Left colon (tissue), 2 donors: ENCODE results near the gene BMF. TPM values are rescaled to one million over a fixed set of nuclear protein-coding genes. Genes with fewer than 3 reads are reported as not detected.
"Not testable (repeated sequence)": the region's sequence is repeated elsewhere in the genome, so short reads cannot be mapped to it uniquely, and the experiment has no call there.

Experiments
- ATAC-seq: fragments of 200-7000 bp; cut with Tn5 transposase; one replicate; pipeline ENCODE4 v1.9.1; 2020; ENCODE audit warnings: mild to moderate bottlenecking, moderate library complexity
- DNase-seq, 2 donors: peaks; one replicate each; pipeline ENCODE4 v3.0.0-alpha.2; 2020
- intact Hi-C, 2 donors: fragments of 100-400 bp; cut with DNase I in 1 of 2; cut with micrococcal nuclease in 1 of 2; formaldehyde crosslinking; loops; one replicate each; pipeline versions ENCODE4 v1.11.2 to v1.14.0; 2022; cut with DNase I, micrococcal nuclease
- total RNA-seq, 2 donors: library from RNA; stranded (reverse); fragmentation: NEBNext Ultra II Directional; extraction: Animal tissue kit (Norgen Biotek cat#: 25700); gene quantifications; one replicate each; pipeline ENCODE4 v1.2.1, GENCODE V29; 2021
- donor health status: DM: no; HTN: no; CAD: no.
- donor health status: DM: yes; HTN: yes; CAD: no.

BMF gene
- total RNA-seq, 2 donors from 2014 or later = 7.0 to 25.4 TPM

DNA sequence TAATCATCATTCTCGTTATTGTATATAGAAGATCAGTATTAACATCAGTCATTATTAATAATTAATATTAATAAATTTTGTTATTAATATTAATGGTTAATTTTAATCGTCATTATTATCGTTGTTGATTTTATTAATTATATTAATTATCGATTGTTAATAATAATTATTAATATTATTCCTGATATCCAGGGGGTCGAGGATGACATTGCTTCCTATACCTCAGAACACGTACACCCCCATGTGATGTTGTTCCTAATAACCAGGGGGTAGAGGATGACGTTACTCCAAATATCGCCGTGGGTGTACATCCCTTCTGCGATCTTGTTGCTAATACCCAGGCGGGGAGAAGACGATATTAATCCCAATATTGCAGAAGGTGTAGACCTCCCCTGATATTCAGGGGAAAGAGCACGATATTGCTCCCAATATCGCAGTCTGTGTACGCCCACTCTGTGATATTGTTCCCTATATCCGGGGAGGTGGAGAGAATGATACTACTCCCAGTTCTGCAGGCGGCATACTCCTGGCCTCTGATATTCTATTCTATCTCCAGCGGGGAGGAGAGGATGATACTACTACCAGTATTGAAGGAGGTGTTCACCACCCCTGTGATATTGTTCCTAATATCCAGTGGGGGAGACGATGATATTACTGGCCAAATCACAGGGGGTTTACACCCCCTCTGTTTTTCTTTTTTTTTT is 22.3 kb upstream of the BMF start:
- ATAC-seq = peak; percentile 28
- intact Hi-C loops = no loop called here
- DNase-seq = no peak

DNA sequence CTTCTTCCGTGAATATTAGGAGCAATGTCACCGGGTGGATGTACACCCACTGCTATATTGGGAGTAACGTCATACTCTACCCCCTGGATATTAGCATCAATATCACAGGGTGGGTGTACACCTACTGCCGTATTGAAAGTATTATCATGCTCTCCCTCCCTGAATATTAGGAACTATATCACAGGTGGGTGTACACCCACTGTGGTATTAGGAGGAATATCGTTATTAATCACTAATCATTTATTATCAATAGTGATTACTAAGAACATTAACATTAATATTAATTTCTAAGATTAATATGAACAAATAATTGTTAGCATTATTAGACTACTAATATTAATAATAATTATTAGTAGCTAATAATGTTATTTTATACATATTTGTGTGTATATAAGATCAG is 21.4 kb upstream of the BMF start:
- no peak for DNase-seq
- no peak for ATAC-seq
- intact Hi-C loops = no loop called here

DNA sequence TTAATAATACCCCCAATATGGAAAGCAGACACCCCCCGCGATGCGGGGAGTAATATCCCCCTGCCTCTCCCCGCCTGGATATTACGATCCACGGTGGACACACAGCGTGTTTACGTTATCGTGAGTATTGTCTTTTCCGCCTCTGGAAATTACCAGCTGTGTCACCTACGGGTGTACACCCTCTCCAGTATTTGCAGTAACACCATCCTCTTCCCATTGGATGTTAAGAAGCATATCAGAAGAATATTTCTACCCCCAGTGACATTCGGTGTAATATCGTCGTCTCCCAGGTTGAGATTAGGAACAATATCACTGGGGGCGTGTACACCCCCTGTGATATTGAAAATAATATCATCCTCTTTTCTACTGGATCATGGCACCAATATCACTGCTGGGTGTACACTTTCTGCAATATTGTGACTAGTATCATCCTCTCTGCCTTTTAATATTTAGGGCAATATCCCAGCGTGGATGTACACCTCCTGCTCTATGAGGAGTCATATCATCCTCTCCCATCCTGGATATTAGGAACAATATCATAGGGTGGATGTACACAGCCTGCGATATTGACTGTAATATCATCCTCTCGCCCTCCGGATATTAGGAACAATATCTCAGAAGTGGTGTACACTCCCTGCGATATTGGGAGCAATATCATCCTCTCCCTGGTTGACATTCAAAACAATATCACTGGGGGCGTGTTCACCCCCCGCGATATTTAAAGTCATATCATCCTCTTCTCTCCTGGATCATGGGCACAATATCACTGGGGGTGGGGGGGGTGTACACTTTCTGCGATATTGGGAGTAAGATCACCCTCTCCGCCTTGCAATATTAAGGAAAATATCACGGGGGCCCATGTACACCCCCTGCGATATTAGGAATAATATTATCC is 20.3 kb upstream of the BMF start:
- ATAC-seq (peak; percentile 35), DNase-seq (no peak)

DNA sequence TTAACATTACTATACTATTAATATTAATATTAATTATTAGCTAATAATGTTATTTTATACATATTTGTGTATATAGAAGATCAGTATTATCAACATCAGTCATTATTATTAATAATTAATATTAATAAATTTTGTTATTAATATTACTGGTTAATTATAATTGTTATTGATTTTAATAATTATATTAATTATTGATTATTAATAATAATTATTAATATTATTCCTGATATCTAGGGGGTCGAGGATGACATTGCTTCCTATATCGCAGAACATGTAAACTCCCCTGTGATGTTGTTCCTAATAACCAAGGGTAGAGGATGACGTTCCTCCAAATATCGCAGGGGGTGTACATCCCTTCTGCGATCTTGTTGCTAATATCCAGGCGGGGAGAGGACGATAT is 17.3 kb upstream of the BMF start:
- no peak for DNase-seq
- ATAC-seq = no peak
- intact Hi-C loops = no loop called here

More for the DNA sequence above, 20.3 kb upstream of the BMF start:
- intact Hi-C loops = no loop called here

DNA sequence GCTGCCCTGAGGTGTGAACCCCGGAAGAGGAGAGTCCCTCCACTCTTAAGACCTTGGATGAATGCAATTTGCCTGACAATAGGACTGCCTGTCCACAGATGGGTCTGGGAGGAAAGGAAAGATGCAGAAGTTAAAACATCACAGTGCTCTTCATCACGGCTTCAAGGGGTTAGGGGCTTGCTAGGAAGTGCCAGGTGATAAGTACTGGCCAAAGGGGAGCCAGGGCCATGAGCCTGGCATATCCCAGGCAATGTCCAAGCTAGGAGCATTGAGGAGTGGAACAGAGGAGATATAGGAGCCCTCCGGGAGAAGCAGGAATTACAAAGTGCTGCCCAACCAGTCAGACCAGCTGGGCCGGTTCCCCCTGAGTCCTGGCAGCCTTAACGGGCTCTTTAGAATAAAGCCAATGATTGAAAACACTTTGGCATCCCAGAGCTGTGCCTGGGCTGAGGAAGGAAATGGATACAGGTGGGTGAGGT is 16.2 kb upstream of the BMF start:
- ATAC-seq = peak; percentile 87
- intact Hi-C loops, DNase-seq: not testable (repeated sequence)

DNA sequence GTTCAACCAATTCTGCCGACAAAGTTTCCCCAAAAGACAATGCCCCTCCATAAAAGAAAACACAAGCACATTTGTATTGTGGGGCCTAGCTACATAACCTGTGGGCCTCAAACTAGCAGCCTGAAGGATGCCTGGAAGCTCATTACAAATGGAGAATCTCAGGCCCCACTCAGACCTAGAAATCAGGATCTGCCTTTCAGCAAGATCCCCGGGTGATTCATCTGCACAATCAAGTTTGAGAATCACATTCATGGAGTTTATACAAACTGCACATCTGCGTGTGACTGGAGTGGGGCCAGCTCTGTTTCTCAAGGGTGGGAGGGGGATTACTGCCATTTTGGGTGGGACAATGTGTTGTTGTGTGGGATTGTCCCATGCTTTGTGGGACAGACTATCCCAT is 15.7 kb upstream of the BMF start:
- DNase-seq, intact Hi-C loops, ATAC-seq: not testable (repeated sequence)

DNA sequence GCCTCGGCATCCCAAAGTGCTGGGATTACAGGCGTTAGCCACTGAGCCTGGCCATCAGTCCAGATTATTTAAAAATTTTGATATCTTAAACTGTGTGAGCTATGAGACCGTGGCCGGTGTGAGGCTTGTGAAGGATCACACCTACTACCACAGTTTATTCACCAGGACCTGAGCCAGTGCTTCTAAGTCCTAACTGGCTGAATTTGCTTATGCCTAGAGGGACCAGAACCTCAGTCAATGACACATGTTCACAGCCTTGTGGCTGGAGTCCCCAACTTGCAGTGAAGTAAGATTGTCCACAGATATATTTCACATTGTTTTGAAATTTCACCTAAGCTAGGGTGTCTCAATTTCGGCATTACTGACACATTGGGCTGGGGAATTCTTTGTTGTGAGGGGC is 15.2 kb upstream of the BMF start:
- DNase-seq, ATAC-seq, intact Hi-C loops: not testable (repeated sequence)

DNA sequence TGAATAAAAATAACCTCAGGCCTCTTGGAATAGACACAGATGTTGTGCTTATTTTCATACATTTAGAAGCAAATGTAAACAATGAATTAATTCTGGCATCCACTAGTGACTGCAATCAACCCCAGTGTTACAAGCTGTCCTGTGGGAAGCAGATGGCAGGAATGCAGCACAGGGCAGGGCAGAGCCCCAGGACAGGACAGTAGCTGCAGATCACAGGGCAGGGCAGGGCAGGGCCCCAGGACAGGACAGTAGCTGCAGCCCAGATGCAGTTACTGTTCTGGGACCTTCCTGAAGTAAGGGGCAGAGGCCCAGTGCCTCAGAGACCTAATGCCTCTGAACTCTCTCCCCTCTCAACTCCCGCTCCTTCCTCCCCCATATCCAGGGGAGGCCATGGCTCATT is 14.3 kb upstream of the BMF start:
- intact Hi-C loops, DNase-seq, ATAC-seq: not testable (repeated sequence)

DNA sequence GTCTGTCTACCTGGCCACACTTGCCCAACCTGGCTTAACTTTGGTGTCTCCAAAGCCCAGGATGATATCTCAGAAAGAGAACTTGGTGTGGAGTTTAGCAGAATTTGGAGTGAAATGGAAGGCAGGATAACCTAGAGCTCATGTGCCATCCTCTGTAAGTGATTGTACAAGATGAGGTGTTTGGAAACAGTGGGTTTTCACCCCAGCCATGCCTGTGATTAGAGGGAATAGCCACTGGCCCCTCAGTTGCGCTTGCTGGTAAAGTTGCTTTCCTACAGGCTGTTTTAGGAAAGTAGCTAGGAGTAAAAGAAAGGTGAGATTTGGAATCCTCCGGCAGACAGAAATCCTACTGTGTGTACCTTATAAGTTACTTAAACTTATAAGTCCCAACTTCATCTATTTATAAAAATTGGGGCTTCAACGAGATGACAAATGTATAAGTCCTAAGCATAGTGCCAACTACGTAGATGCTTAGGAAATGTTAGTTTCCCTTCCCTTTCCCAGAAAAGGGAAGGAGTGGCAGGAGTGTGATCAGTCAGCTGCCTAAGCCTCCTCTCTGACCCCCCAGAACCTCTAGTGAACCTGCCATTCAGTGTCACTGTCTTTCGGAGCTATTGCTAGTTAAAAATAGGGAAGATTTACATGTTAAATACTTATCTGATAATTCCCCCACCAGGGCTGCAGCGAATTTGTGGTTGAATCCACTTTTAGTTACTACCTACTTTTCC is 13.4 kb upstream of the BMF start:
- DNase-seq (no peak), ATAC-seq (no peak)
- intact Hi-C loops = no loop called here

DNA sequence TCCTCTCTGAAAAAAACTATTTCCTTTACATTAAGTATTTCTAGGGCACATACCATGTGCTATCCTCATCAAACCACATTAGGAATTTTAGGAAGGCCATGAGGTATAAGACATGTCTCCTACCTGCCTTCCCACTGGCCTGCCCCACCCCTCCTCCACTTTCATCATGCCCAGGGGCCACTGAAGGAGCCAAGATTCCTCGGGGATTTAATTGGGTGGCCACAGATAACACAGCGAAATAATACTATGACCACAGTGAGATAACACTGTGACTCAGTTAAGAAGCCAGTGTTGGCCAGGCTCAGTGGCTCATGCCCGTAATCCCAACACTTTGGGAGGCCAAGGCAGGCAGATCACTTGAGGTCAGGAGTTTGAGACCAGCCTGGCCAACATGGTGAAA is 9.8 kb upstream of the BMF start:
- ATAC-seq = no peak
- intact Hi-C loops = loop anchor here in 1 of 2 donors (10.0 kb wide), 1 partner anchor 96 kb away; no protein-coding TSS in a partner anchor
- DNase-seq = no peak

DNA sequence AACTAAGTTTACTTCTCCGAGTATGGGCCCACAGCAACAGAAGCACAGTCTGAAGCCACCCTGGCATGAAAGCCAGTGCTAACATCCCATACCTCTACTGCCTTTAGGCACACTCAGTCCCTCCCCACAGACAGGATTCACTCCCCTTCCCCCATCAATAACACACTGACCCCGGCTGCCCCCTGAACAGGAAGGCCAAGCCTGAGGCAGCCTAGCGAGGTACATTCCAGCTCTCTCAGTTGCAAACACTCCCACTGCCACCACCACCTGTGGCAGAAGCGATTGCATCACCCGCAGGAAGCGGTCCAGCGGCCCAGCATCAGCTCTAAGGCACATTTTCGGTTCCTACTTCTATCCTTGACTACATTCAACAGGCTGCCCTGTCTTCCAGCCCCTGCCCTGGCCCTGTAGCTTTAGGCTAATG is 7.0 kb upstream of the BMF start:
- peak; percentile 33 for ATAC-seq
- peak; percentile 57 to 68 for DNase-seq
- intact Hi-C loops = loop anchor here in 1 of 2 donors (10.0 kb wide), 1 partner anchor 99 kb away; no protein-coding TSS in a partner anchor

DNA sequence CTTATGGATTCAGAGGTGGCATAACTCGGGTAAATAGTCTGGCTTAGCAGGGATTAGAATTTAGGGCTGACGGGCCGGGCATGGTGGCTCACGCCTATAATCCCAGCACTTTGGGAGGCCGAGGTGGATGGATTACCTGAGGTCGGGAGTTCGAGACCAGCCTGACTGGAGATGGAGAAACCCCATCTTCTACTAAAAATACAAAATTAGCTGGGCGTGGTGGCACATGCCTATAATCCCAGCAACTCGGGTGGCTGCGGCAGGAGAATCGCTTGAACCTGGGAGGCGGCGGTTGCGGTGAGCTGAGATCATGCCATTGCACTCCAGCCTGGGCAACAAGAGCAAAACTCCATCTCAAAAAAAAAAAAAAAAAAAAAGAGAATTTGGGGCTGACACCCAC is 6.4 kb upstream of the BMF start:
- DNase-seq, ATAC-seq: not testable (repeated sequence)
- intact Hi-C loops = loop anchor here in 1 of 2 donors (10.0 kb wide), 1 partner anchor 100 kb away; no protein-coding TSS in a partner anchor

DNA sequence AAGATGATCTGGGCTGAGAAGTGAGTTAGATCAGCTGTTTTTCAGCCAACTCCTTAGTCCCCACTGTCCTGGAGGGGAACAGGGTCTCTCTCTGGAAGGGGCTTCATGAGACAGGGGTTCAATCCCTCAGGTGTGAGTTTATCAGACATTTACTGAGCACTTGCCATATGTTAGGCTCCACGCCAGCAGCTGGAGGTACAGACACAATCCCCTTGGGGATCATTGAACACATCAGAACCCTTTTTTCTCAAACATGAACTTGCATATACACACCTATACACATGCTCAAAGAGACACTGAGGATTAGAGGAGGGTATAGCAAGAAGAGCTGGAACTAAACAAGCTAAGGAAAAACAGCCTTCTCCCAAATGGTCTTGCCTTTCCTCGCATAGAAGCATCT is 5.5 kb upstream of the BMF start:
- DNase-seq (no peak), ATAC-seq (no peak)
- intact Hi-C loops = loop anchor here in 1 of 2 donors (10.0 kb wide), 1 partner anchor 101 kb away; no protein-coding TSS in a partner anchor

DNA sequence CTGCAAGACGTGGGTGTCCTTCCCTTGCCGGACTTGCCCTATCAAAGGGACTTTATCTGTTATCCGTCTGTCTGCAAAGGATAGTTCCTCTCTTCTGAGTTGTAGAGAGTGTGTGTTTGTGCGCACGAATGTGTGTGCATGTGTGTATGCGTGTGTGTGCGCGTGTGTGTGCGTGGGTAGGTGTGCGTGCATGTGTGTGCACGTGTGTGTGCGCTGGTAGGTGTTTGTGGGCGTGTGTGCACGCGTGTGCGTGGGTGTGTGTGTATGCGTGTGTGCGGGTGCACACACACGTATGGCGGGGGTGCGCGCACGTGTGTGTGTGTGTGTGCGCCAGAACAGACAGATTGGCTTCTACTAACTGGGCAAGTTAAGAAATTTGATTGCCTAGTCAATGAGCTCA is 4.1 kb upstream of the BMF start:
- intact Hi-C loops = loop anchor here in 1 of 2 donors (10.0 kb wide), 1 partner anchor 102 kb away; no protein-coding TSS in a partner anchor
- ATAC-seq = no peak

DNA sequence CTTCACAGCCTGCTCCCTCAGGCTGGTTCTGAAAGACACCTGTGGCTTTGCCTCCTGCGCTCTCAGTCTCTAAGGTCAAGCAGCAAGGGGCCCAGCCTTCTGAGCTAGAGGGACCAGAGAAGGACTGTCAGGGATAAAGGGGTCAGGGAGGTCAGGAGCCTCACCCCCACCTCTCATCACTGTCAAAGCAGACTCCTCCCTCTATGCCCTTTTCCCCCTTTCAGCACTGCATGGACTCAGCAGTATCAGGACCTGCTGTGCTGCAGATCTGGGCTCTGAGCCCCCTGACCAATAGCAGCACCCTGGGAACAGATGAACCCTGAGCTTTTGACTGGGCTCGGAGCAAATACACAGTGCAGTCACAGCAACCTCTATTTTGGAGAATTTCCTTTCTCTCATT is 3.2 kb upstream of the BMF start:
- DNase-seq (no peak), ATAC-seq (no peak)
- intact Hi-C loops = loop anchor here in 1 of 2 donors (10.0 kb wide), 1 partner anchor 103 kb away; no protein-coding TSS in a partner anchor

More for the DNA sequence above, 4.1 kb upstream of the BMF start:
- no peak for DNase-seq

DNA sequence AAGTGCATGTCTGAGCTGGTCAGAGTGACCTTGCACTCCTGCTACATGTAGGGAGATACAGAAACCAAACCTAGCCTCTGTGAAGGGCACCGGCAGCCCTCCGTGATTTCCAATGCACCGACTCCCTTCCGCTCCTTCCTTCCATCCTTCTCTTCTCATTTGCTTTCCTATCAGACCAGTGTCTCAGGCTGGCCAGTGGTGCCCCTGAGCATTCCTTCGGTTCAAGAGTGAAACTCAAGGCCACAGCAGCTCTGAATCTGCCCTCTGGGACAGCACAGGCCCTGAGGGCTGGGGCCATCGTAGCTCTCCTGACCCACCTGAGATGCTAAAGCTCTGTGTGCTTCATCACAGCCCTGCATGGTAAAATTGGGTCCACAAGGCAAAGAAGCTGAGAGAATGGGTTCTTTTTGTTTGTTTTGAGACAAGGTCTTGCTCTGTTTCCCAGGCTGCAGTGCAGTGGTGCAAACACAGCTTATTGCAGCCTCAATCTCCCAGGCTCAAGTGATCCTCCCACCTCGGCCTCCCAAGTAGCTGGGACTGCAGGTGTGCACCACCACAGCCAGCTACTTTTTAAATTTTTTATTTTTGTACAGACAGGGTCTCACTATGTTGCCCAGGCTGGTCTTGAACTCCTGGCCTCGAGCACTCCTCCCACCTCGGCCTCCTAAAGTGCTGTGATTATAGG is 2.3 kb upstream of the BMF start:
- intact Hi-C loops = loop anchor here in 1 of 2 donors (10.0 kb wide), 1 partner anchor 104 kb away; no protein-coding TSS in a partner anchor
- ATAC-seq (no peak), DNase-seq (no peak)

DNA sequence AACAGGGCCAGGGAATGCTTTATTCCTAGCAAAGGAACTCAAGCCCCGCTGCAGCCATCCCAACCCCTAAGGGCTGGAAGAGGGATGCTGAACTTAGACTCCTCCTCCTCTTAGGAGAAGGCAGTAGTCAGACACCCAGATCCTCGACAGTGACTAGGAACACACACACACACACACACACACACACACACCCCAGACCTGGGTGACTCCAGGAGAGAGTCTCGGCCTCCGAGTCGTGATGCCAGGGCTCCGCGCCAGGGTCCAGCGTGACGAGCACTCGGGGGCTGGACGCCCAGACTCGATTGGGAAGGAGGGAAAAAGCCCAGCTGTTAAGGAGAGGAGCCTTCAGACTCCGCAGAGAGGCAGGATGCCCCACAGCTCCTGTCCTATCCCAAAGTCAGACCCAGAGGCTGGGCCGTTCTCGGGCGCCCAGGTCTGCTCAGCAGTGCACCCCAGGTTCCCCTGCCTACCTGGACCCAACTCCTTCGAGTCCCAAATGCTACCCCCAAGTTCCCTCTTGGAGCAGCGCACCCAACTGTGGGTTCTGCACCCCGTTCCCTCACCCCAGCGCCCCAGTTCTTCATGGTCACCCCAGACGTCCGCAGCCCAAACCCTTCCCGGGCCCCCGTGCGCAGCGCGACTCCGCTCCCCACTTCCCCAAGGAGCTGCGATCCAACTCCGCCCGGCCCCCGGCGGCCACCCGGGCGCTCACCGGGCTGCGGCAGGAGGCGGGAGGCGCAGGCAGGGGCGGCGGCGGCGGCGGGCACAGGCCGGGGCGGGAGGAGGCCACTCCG is 421 bp downstream of the BMF start:
- peak; percentile 67 to 71 for DNase-seq
- peak; percentile 2 for ATAC-seq
- intact Hi-C loops = loop anchor here in 1 of 2 donors (5.0 kb wide), 1 partner anchor 61 kb away; no protein-coding TSS in a partner anchor
